HepG2 (cell line): ENCODE measurements around the gene CDH13.

Source experiments
- CREB1 ChIP-seq, 2 experiments: fragments of 450-650 bp in 1 of 2; IDR thresholded peaks; 2 replicates each; pipeline ENCODE4 v1.6.1; 2016 to 2017; ENCODE audit warnings: control low read depth in 1 of 2, mild to moderate bottlenecking in 1 of 2, missing compliant biosample characterization in 1 of 2, missing genetic modification characterization in 1 of 2
- JUNB ChIP-seq: sonication (generic); formaldehyde crosslinking; IDR thresholded peaks from 2 replicates; pipeline ENCODE4 v1.8.0; 2022; ENCODE audit warnings: missing genetic modification reagents, mild to moderate bottlenecking, borderline replicate concordance
- MAF1 ChIP-seq: sonication (generic); formaldehyde crosslinking; IDR thresholded peaks from 2 replicates; pipeline ENCODE4 v1.5.0; 2020; ENCODE audit warnings: missing genetic modification reagents, borderline replicate concordance
- NFIC ChIP-seq: IDR thresholded peaks from 2 replicates; pipeline ENCODE4 v1.6.1; 2012; ENCODE audit warnings: mild to moderate bottlenecking, low read length, inconsistent platforms
- SP2 ChIP-seq: sonication (generic); formaldehyde crosslinking; IDR thresholded peaks from 2 replicates; pipeline ENCODE4 v1.5.1; 2020; ENCODE audit warnings: mild to moderate bottlenecking, missing genetic modification reagents
- TCF12 ChIP-seq, 2 experiments: fragments of 450-650 bp in 1 of 2; sonication (generic) in 1 of 2; formaldehyde crosslinking in 1 of 2; IDR thresholded peaks; 2 replicates each; pipeline versions ENCODE4 v1.6.1 to v1.8.0; 2017 to 2022; ENCODE audit warnings: antibody characterized with exemption in 1 of 2, mild to moderate bottlenecking in 1 of 2, missing genetic modification reagents in 1 of 2, moderate library complexity in 1 of 2
- ZBTB1 ChIP-seq: sonication (generic); formaldehyde crosslinking; IDR thresholded peaks from 2 replicates; pipeline ENCODE4 v1.4.0; 2020; ENCODE audit warnings: missing genetic modification reagents, borderline replicate concordance
- ZBTB8A ChIP-seq: sonication (generic); formaldehyde crosslinking; IDR thresholded peaks from 2 replicates; pipeline ENCODE4 v1.4.0; 2020; ENCODE audit warnings: mild to moderate bottlenecking, low read depth, missing genetic modification reagents, borderline replicate concordance
- ZNF580 ChIP-seq: IDR thresholded peaks from 2 replicates; pipeline ENCODE4 v1.6.1; 2016; ENCODE audit warnings: low read depth, borderline replicate concordance

GRCh38 chr16:83302853-83303252 is 676.1 kb downstream of the CDH13 start:
- TF ChIP-seq SP2 (CRISPR knock-in tag) (no peak), ZBTB1 (CRISPR knock-in tag) (no peak), CREB1 (IDR thresholded peaks at IDR 0.05) (no peak), CREB1 (CRISPR knock-in tag; IDR thresholded peaks at IDR 0.05) (no peak), MAF1 (no peak), JUNB (no peak), TCF12 (IDR thresholded peaks at IDR 0.05) (no peak), TCF12 (CRISPR knock-in tag; IDR thresholded peaks at IDR 0.05) (no peak), NFIC (no peak), ZNF580 (CRISPR knock-in tag) (no peak), ZBTB8A (no peak)
